GM21447 (cell line): ENCODE data around the gene FABP7.

Source experiments
- ATAC-seq: cut with Tn5 transposase; IDR thresholded peaks from one replicate; pipeline ENCODE4 v1.9.1; 2021; ENCODE audit not compliant: unreplicated experiment

Gene FABP7

GRCh38 chr6:122832459-122832858 is 52.9 kb downstream of the FABP7 start:
- no peak for ATAC-seq

GRCh38 chr6:122833021-122833491 is 53.5 kb downstream of the FABP7 start:
- ATAC-seq: no peak
